Neural cell (in vitro differentiated cells): ENCODE results near the gene CGNL1. TPM values are rescaled to one million over a fixed set of nuclear protein-coding genes. Genes with fewer than 3 reads are reported as not detected.

Source experiments
- H2AFZ ChIP-seq: fragments of 200-600, 300-800 bp; sonication (generic), shearing (Covaris generic); 2 replicates; pipeline ENCODE4 v1.6.0; 2014; ENCODE audit warnings: low read depth, mild to moderate bottlenecking, antibody characterized with exemption, low read length, moderate library complexity
- H3F3A ChIP-seq: fragments of 200-600 bp; shearing (Covaris generic); 2 replicates; pipeline ENCODE4 v1.6.1; 2016; ENCODE audit warnings: mild to moderate bottlenecking, moderate library complexity, mixed read lengths, antibody characterized with exemption, low read length; ENCODE audit not compliant: insufficient read depth, poor library complexity, severe bottlenecking
- H3K27ac ChIP-seq: fragments of 200-600, 300-800 bp; sonication (generic), shearing (Covaris generic); 2 replicates; pipeline ENCODE4 v1.5.1; 2014; ENCODE audit warnings: mild to moderate bottlenecking, low read length, moderate library complexity
- H3K27me3 ChIP-seq: fragments of 300-800, 200-600 bp; sonication (generic), shearing (Covaris generic); 2 replicates; pipeline ENCODE4 v1.6.0; 2014; ENCODE audit warnings: mild to moderate bottlenecking, low read depth, low read length, moderate library complexity; ENCODE audit not compliant: insufficient read depth
- H3K36me3 ChIP-seq: fragments of 300-800, 200-600 bp; sonication (generic), shearing (Covaris generic); 2 replicates; pipeline ENCODE4 v1.5.1; 2014; ENCODE audit warnings: mild to moderate bottlenecking, antibody characterized with exemption, low read length, moderate library complexity; ENCODE audit not compliant: insufficient read depth
- H3K4me2 ChIP-seq: fragments of 300-800, 200-600 bp; sonication (generic), shearing (Covaris generic); 2 replicates; pipeline ENCODE4 v1.6.0; 2014; ENCODE audit warnings: mild to moderate bottlenecking, low read length
- H3K4me3 ChIP-seq: fragments of 300-800, 200-600 bp; sonication (generic), shearing (Covaris generic); 2 replicates; pipeline ENCODE4 v1.5.1; 2014; ENCODE audit warnings: mild to moderate bottlenecking, low read length, moderate library complexity
- H3K79me2 ChIP-seq: fragments of 200-600 bp; shearing (Covaris generic); replicated peaks from 2 replicates; pipeline ENCODE4 v1.6.0; 2014; ENCODE audit warnings: mild to moderate bottlenecking, low read length, moderate library complexity; ENCODE audit not compliant: insufficient read depth
- H3K9ac ChIP-seq: fragments of 300-800, 200-600 bp; sonication (generic), shearing (Covaris generic); 2 replicates; pipeline ENCODE4 v1.6.1; 2016; ENCODE audit warnings: mild to moderate bottlenecking, low read length, mixed read lengths
- H3K9me2 ChIP-seq: fragments of 200-600 bp; shearing (Covaris generic); 2 replicates; pipeline ENCODE4 v1.6.1; 2016; ENCODE audit warnings: mild to moderate bottlenecking, low read length, mixed read lengths; ENCODE audit not compliant: insufficient read depth
- H3K9me3 ChIP-seq: fragments of 200-600, 300-800 bp; sonication (generic), shearing (Covaris generic); 2 replicates; pipeline ENCODE4 v1.6.1; 2016; ENCODE audit warnings: mild to moderate bottlenecking, mixed run types, low read length, moderate library complexity, mixed read lengths
- H4K20me1 ChIP-seq: fragments of 200-600 bp; shearing (Covaris generic); 2 replicates; pipeline ENCODE4 v1.6.1; 2016; ENCODE audit warnings: mild to moderate bottlenecking, mixed run types; ENCODE audit not compliant: insufficient read depth
- EP300 ChIP-seq: fragments of 450-650 bp; conservative IDR thresholded peaks from 2 replicates; pipeline ENCODE4 v1.6.1; 2014; ENCODE audit warnings: antibody characterized with exemption, mild to moderate bottlenecking, moderate library complexity; ENCODE audit not compliant: poor library complexity, severe bottlenecking
- EZH2 ChIP-seq: fragments of 200-600, 300-800 bp; shearing (Covaris generic), sonication (generic); IDR thresholded peaks from 2 replicates; pipeline ENCODE4 v1.6.1; 2014; ENCODE audit warnings: antibody characterized with exemption, low read length, borderline replicate concordance, mild to moderate bottlenecking; ENCODE audit not compliant: insufficient read depth, poor library complexity, severe bottlenecking
- MXI1 ChIP-seq: fragments of 450-650 bp; conservative IDR thresholded peaks from 2 replicates; pipeline ENCODE4 v1.6.1; 2014; ENCODE audit warnings: antibody characterized with exemption, mild to moderate bottlenecking; ENCODE audit not compliant: poor library complexity, severe bottlenecking
- POLR2AphosphoS5 ChIP-seq: IDR thresholded peaks from 2 replicates; pipeline ENCODE4 v1.6.1; 2012
- RAD21 ChIP-seq: fragments of 450-650 bp; conservative IDR thresholded peaks from 2 replicates; pipeline ENCODE4 v1.6.1; 2014; ENCODE audit warnings: antibody characterized with exemption, mild to moderate bottlenecking, moderate library complexity
- SMC3 ChIP-seq: fragments of 450-650 bp; conservative IDR thresholded peaks from 2 replicates; pipeline ENCODE4 v1.6.1; 2014; ENCODE audit warnings: antibody characterized with exemption, mild to moderate bottlenecking, moderate library complexity; ENCODE audit not compliant: poor library complexity
- TAF1 ChIP-seq: IDR thresholded peaks from 2 replicates; pipeline ENCODE4 v1.6.1; 2012; ENCODE audit warnings: low read depth
- polyA plus RNA-seq: library from polyadenylated mRNA; depleted of rRNA; stranded (reverse); fragments of >200 nt; gene quantifications from 2 replicates; pipeline ENCODE4 v1.2.3, GENCODE V29; 2014
- TF ChIP-seq, protein P1 (sequence below): IDR thresholded peaks from 2 replicates; pipeline ENCODE4 v1.6.1; 2012; ENCODE audit warnings: borderline replicate concordance
- TF ChIP-seq, protein P2 (sequence below): fragments of 450-650 bp; IDR thresholded peaks from 2 replicates; pipeline ENCODE4 v1.5.1; 2014; ENCODE audit warnings: antibody characterized with exemption, mild to moderate bottlenecking, moderate library complexity; ENCODE audit not compliant: poor library complexity, severe bottlenecking

The CGNL1 gene
- polyA plus RNA-seq, 1 donor from 2014 or later: 0.26 TPM

DNA sequence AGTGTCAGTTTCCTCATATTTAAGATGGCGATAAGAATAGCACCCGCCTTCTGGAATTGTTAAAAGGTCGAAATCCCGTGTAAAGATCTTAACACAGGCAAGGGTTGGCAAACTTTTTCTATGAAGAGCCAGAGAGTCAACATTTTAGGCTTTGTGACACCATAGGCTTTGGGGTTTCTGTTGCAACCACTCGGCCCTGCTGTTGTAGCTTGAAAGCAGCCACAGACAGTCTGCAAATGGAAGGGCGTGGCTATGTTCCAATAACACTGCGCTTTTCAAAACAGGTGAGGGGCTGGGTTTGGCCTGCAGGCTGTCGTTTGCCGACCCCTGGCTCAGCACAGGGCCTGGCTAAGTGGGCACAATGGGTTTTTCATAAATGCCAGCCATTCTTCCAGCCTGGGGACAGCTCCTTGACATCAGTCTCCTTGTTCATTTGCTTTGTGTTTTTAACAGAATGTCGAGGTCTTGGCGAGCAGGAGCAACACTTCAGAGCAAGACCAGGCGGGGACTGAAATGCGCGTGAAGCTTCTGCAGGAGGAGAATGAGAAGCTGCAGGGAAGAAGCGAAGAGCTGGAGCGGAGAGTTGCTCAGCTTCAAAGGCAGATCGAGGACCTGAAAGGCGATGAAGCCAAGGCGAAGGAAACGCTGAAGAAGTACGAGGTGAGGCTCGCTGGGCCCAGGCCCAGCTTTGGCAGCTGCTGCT, 140.2 kb downstream of the CGNL1 start:
- TF ChIP-seq RAD21 (no peak), EZH2 (no peak), MXI1 (no peak), EP300 (no peak), SMC3 (no peak), TAF1 (no peak), POLR2AphosphoS5 (no peak)
- TF ChIP-seq, protein P1, sequence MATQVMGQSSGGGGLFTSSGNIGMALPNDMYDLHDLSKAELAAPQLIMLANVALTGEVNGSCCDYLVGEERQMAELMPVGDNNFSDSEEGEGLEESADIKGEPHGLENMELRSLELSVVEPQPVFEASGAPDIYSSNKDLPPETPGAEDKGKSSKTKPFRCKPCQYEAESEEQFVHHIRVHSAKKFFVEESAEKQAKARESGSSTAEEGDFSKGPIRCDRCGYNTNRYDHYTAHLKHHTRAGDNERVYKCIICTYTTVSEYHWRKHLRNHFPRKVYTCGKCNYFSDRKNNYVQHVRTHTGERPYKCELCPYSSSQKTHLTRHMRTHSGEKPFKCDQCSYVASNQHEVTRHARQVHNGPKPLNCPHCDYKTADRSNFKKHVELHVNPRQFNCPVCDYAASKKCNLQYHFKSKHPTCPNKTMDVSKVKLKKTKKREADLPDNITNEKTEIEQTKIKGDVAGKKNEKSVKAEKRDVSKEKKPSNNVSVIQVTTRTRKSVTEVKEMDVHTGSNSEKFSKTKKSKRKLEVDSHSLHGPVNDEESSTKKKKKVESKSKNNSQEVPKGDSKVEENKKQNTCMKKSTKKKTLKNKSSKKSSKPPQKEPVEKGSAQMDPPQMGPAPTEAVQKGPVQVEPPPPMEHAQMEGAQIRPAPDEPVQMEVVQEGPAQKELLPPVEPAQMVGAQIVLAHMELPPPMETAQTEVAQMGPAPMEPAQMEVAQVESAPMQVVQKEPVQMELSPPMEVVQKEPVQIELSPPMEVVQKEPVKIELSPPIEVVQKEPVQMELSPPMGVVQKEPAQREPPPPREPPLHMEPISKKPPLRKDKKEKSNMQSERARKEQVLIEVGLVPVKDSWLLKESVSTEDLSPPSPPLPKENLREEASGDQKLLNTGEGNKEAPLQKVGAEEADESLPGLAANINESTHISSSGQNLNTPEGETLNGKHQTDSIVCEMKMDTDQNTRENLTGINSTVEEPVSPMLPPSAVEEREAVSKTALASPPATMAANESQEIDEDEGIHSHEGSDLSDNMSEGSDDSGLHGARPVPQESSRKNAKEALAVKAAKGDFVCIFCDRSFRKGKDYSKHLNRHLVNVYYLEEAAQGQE: no peak
- TF ChIP-seq, protein P2, sequence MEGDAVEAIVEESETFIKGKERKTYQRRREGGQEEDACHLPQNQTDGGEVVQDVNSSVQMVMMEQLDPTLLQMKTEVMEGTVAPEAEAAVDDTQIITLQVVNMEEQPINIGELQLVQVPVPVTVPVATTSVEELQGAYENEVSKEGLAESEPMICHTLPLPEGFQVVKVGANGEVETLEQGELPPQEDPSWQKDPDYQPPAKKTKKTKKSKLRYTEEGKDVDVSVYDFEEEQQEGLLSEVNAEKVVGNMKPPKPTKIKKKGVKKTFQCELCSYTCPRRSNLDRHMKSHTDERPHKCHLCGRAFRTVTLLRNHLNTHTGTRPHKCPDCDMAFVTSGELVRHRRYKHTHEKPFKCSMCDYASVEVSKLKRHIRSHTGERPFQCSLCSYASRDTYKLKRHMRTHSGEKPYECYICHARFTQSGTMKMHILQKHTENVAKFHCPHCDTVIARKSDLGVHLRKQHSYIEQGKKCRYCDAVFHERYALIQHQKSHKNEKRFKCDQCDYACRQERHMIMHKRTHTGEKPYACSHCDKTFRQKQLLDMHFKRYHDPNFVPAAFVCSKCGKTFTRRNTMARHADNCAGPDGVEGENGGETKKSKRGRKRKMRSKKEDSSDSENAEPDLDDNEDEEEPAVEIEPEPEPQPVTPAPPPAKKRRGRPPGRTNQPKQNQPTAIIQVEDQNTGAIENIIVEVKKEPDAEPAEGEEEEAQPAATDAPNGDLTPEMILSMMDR: no peak
- Histone ChIP-seq H3K27me3 (no peaks in the 10 kb centered on the region), H3K36me3 (no peaks in the 10 kb centered on the region), H3K9me3 (no peaks in the 10 kb centered on the region), H3K4me2 (no peak overlapping the region), H3K9me2 (no peaks in the 10 kb centered on the region), H3K4me3 (no peak overlapping the region), H3K9ac (no peak overlapping the region), H3K79me2 (no peaks in the 10 kb centered on the region), H3K27ac (no peak overlapping the region), H3F3A (no peaks in the 10 kb centered on the region), H2AFZ (no peak overlapping the region), H4K20me1 (no peaks in the 10 kb centered on the region)

DNA sequence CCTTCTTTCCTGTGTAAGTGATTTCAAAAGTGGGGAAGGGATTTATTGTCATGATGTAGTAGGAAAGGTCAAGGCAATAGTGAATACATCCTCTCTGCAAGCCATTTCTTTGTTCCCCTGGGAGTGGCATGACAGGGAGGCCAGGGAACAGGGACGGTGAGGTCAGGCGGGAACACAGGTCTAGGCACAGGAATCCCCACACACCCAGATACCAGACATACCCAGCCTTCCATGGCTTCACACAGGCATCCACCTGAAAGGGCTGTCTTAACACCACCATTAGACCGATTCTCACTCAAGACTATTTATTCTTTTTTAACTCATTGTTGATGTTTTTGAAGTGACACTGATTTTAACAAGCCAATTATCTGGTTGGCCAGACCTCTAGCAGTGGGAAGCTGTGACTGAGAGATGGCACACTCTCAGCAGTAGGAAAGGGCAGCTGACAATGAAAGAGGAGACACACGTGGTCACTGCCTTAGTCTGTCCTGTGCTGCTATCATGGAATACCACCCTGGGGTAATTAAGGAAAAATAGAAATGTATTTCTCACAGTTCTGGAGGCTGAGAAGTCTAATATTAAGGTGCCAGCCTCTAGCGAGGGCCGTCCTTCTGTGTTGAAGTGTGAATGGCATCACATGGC, 140.8 kb downstream of the CGNL1 start:
- Histone ChIP-seq H2AFZ (no peak overlapping the region), H3K9me2 (no peaks in the 10 kb centered on the region), H3K27ac (no peak overlapping the region), H3F3A (no peaks in the 10 kb centered on the region), H4K20me1 (no peaks in the 10 kb centered on the region), H3K9me3 (no peaks in the 10 kb centered on the region), H3K9ac (no peak overlapping the region), H3K36me3 (no peaks in the 10 kb centered on the region), H3K4me2 (no peak overlapping the region), H3K27me3 (no peaks in the 10 kb centered on the region), H3K79me2 (no peaks in the 10 kb centered on the region), H3K4me3 (no peak overlapping the region)
- no peak for TF ChIP-seq MXI1
- TF ChIP-seq, protein P1: no peak
- no peak for TF ChIP-seq EZH2
- no peak for TF ChIP-seq TAF1
- TF ChIP-seq, protein P2: no peak
- no peak for TF ChIP-seq POLR2AphosphoS5
- no peak for TF ChIP-seq EP300
- no peak for TF ChIP-seq RAD21
- TF ChIP-seq SMC3: no peak
